NCI-H510A (cell line): ENCODE data around the gene GMNC.
A peak's percentile ranks its signal among the peaks of the same experiment; 100 is the strongest.
"Not testable (repeated sequence)": the region's sequence is repeated elsewhere in the genome, so short reads cannot be mapped to it uniquely, and the experiment has no call there.

ENCODE experiments used
- DNase-seq: peaks from one replicate; lab custom pipeline; 2025; lab: John Stamatoyannopoulos, UW

Gene GMNC

GRCh38 chr3:190862209-190863118 is at the start of gene GMNC:
GMNC (minus strand) TSS chr3:190862694; CDS start chr3:190862615, 79 bp downstream.
- DNase-seq, result peak; percentile 34

- DNase-seq, result peak; percentile 49
Observed at GRCh38 chr3:190911382-190911781, 48.9 kb upstream of the GMNC start.

GRCh38 chr3:190909908-190910307 is 47.4 kb upstream of the GMNC start:
- no peak for DNase-seq

GRCh38 chr3:190903156-190903555 is 40.7 kb upstream of the GMNC start:
- DNase-seq, result no peak

GRCh38 chr3:190902292-190902691 is 39.8 kb upstream of the GMNC start:
- no peak for DNase-seq

- DNase-seq, result no peak
Observed at GRCh38 chr3:190892395-190892902, 30.0 kb upstream of the GMNC start.

- DNase-seq, result no peak
Observed at GRCh38 chr3:190886945-190887344, 24.5 kb upstream of the GMNC start.

- peak; percentile 11 for DNase-seq
Observed at GRCh38 chr3:190883973-190884832, 21.7 kb upstream of the GMNC start.

GRCh38 chr3:190883141-190883540 is 20.6 kb upstream of the GMNC start:
- no peak for DNase-seq

GRCh38 chr3:190877925-190878324 is 15.4 kb upstream of the GMNC start:
- no peak for DNase-seq

- not testable (repeated sequence) for DNase-seq
Observed at GRCh38 chr3:190876433-190876832, 13.9 kb upstream of the GMNC start.

- not testable (repeated sequence) for DNase-seq
Observed at GRCh38 chr3:190875061-190875460, 12.6 kb upstream of the GMNC start.

GRCh38 chr3:190870127-190870526 is 7.6 kb upstream of the GMNC start:
- no peak for DNase-seq

- DNase-seq, result no peak
Observed at GRCh38 chr3:190867071-190867470, 4.6 kb upstream of the GMNC start.

- DNase-seq, result no peak
Observed at GRCh38 chr3:190865828-190866227, 3.3 kb upstream of the GMNC start.

GRCh38 chr3:190865419-190865818 is 2.9 kb upstream of the GMNC start:
- no peak for DNase-seq

GRCh38 chr3:190864002-190864401 is 1.5 kb upstream of the GMNC start:
- DNase-seq, result no peak

- no peak for DNase-seq
Observed at GRCh38 chr3:190863119-190863465, 598 bp upstream of the GMNC start.

GRCh38 chr3:190860521-190860920 is 2.0 kb downstream of the GMNC start:
- DNase-seq, result no peak

GRCh38 chr3:190855151-190855550 is 7.3 kb downstream of the GMNC start:
- DNase-seq, result no peak

- DNase-seq, result no peak
Observed at GRCh38 chr3:190854062-190854461, 8.4 kb downstream of the GMNC start.

GRCh38 chr3:190853464-190853863 is 9.0 kb downstream of the GMNC start:
- no peak for DNase-seq

GRCh38 chr3:190849607-190850006 is 12.9 kb downstream of the GMNC start:
- DNase-seq, result no peak
